Measurements from ENCODE around the gene ONECUT3.
A peak's percentile ranks its signal among the peaks of the same experiment; 100 is the strongest.

ONECUT3 gene

DNA sequence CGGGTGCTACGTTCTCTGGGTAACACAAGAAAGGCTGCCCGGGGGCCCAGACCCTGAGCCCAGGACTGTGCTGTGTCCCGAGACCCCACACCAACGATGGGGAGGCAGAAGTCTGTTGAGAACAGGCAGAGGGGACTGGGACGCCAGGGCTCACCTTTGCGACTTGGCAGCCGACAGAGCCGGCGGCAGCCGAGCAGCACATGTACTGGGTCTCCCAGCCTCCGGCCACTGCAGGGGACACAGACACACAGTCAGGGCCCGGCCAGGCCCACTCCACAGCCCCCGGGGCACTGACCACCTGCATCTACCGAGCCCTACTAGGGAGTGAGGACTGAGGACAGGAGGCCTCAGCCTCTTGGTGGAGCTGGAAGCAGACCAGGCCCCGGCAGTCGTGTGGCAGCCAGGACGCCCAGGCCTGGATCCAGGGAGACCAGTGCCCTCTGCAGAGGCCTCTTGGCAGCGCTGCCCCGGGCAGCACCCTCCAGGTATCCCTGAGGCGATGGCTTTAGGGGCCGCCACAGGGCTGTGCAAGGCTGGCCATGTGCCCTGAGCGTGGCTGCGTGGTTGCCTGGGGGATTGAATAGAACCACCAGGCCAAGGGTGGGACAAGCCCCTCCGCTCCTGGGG, 64.4 kb downstream of the ONECUT3 start:
- no peak for DNase-seq

DNA sequence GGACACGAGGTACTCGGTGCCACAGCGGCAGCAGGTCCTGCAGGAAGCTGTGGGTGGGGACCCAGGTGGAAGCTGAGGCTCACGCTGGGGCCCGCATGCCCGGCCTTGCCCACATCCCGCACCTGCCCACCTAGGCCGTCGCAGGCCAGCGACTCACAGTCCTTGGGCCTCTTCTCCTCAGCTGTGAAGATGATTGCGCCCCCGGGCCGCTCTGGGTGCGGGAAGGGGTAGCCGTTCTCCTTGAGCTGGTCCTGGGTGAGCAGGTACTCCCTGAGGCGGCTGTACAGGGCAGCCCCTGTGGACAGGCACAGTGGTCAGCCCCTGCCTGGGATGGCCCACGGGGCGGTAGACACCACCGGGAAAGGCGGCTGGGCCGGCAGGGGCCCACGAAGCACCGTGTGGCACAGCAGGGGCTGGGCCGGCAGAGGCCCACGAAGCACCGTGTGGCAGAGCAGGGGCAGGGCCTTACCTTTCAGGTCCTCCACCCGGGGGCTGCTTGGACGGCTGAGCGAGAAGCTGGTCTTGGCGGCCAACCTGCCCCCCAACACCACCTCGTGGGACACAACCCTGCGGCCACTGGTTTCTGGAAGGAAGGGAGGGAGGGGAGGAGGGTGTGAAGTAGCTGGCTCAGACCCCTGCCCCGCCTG, 65.4 kb downstream of the ONECUT3 start:
- no peak for DNase-seq

DNA sequence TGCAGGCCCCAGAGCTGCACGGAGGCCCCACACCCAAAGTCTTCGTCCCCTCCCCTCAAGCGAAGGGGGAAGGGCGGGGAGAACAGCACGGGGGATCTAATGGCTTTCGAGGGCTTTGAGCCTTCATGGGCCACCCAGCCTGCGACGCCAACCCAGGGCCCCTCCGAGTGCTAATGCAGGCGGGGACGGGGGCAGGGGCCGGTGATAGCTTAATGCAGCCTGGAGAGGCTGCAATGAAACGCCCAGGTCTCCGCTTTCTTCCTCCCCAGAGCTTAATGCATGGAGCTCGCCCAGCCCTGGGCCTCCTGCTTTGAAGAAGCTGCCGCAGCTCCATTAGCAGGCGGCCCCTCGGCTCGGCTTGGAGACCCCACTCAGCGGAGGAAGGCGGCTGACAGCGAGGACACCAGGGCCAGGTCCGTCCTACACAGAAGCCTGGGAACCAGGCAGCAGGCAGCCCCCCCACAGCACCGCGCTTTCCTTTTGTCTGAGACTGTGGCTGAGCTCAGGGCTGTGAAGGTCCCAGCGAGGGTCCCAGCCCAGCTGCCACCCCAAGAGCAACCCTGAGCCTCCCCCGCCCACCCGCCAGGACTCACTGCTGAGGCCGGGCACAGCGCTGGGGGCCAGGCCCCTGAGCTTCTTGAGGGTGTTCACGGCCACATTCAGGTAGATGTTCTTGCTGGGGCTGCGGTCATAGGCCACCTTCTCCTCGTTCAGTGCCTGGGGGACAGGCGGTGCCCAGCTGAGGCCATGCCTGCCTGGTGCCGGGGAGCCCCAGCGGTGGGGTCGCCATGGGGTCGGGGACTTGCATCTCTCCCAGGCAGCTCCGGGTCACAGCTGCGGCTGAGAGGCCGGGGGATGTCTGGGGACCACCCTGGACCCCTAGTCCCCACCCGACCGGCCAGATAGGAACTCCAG, 66.3 kb downstream of the ONECUT3 start:
- DNase-seq: no peak

DNA sequence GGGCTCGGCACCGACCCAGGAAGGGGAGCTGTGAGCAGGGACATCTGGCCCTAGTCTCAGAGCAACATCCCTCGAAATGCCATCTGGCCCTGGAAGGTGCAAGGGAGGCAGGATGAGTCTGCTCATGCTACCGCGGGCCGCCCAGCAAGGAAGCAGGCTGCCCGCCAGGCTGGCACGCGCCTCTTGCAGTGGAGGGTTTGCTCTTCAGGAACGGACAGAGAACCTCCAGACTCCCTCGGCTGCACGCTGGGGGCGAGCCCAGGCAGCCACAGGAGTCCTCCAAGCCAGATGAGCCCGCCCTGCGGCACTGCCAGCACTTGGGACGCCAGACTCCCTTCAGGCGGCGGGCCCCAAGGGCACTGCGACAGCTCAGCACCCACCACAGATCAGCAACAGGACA, 68.9 kb downstream of the ONECUT3 start:
- no peak for DNase-seq

DNA sequence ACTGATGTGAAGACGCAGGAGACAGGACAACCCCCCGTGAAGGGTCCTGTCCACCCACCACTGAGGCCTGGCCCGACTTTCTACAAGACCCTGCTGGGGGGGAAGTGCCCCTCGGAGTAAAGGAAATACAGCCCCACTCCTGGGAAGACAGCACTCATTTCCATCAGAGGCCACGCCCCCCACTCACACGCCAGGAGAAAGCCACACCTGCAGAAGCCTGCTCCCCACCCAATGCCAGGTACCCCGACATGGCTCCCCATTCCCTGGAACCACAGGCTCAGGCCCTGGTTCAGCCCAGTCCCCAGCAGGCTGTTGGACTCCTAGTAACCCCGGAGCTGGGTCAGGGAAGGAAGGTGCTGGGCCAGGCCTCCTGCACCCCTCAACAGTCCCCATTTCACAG, 69.7 kb downstream of the ONECUT3 start:
- no peak for DNase-seq

DNA sequence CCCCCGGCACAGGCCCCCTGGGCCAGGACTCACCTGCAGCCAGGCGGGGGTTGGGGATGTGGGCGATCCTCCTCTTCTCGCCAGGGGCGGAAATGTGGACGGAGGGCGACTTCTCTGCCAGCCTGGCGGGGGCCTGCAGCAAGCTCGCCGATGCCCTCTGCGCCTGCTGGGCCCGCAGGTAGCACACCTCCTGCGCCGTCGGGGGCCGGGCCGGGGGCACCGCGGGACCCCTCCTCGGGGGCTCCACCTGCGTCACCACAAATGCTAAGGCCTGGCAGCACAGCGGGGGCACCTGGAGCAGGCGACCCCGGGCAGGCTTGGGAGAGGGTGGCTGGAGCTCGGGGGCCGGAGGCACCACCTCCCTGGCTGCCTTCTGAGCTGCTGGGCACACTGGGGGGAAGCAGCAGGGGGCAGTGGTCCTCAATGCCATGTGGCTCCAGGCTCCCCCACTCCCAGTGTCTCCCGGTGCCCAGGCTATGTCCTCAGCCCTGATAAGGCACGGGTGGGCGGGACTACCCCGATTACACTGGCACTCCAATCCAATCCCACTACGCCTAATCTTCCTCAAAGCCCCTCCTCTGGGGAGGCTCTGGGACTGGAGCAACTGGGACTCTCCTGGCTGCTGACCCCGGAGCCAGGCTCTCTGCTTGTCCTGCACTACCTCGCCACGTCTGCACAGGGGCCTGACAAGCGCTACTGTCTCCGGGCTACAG, 70.4 kb downstream of the ONECUT3 start:
- DNase-seq: no peak

DNA sequence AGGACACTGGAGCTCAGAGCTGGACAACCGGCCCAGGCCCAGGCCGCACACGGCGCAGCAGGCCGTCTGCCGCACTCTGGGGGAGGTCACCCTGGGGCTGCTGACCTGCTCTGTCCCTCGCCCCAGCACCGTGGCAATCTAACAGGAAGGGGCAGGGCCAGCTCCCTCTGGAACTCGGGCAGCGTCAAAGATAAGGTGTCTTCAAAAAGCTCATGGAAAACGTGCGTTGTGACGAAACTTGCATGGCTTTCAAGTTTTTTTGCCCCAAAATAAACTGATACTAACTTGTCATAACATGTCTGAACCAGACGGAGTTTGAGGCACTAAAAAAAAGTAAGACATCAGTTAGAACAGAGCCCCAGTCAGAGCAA, 70.9 kb downstream of the ONECUT3 start:
- no peak for DNase-seq

DNA sequence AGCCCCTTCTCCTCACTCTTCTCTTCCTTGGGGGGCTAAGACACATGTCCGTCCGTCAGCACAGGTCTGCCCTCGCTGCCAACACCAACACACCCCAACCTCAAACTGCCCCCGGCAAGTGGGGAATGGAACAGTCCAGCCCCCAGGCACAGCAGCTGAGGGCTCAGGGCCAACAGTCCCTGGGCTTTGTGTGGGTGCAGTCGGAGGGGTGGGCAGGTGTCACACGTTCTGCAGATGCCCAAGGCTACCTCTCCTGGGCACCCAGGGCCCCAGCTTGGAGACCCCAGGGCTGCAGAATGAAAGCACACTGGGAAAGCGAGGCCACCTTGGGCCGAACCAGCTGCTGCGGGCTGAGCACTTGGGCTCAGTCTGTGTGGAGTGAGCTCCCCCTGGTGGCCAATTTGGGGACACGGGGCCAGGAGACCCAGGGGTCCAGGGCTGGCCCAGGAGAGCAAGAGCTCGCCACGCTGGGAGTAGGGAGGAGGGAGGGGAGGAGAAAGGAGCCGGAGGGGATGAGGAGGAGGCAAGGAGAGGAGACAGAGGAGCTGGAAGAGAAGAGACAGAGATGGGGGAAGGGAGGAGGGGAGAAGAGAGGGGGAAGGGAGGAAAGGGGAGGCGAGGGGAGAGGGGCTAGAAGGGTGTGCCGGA, 72.7 kb downstream of the ONECUT3 start:
- peak; percentile 70 for DNase-seq

DNA sequence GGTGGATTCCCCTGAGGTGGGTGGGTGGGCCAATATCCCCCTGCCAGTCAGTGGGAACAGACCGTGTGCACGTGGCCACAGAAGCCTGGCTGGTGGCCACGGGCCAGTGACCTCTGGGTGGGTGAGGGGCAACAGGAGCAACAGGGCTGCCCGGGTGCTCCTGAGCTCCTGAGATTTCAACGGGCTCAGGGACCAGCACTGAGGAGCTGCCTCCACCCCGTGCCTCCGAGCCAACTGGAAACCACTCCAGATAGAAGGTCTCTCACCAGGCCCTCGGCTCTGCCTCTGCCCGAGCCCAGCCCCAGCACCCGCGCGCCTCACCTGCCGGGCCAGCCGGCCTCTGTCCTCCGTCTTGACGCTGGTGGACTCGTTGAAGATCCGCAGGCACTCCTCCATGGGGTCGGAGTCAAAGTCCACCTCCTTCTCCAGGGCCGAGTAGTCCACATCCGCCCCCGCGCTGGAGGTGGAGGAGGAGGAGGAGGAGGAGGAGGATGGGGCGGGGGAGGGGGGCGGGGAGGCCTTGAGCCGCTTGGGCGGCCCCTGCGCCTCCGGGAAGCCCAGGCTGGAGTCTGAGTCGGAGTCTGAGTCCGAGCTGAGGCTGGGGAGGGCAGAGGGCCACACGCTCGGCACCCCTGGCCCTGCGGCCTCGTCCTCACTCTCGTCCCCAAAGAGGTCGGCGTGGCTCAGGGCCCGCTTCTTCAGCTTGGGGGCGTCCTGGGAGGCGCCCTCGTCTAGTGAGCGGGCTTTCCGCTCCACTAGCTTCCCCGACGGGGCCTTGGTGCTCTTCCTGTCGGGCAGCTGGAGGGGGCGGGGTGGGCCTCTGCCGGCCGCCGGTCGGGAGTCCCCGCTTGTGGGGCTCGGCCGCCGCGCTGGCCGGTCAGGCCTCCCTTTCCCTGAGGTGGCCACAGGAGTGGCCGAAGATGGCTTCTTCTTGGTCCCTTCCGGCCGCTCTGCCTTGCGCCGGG, 73.5 kb downstream of the ONECUT3 start:
- DNase-seq: no peak

DNA sequence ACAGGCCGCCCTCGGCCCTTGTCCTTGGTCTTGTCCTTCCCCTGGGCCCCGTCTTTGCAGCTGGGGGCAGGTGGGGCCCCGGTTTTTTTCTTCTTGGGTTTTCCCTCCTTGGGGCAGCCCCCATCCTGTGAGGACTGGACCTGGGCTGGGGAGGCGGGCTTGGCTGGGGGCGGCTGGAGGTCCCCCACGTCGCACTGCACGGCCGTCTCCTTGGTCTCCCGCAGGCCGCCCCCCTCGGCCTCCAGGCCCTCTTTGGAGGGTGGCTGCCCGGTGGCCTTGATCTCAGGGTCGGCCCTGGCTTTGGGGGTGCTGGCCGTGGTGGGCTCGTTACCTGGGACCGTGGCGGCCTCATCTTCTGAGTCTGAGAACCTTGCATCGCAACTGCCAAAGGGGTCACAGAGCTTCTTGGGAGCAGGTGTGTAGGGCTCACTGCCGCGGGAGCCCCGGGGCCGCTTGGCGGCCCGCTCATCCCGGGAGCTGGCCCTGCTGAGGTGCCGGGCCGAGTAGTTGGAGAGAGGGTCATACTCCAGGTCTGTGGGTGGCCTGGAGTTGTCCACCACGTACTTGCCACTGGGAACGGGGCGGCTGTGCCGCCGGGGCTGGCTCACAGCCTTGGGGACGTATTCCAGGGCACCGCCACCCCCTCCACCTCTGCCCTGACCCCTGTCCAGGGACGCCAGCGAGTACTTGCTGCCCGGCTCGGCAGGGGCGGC, 74.4 kb downstream of the ONECUT3 start:
- DNase-seq: no peak

DNA sequence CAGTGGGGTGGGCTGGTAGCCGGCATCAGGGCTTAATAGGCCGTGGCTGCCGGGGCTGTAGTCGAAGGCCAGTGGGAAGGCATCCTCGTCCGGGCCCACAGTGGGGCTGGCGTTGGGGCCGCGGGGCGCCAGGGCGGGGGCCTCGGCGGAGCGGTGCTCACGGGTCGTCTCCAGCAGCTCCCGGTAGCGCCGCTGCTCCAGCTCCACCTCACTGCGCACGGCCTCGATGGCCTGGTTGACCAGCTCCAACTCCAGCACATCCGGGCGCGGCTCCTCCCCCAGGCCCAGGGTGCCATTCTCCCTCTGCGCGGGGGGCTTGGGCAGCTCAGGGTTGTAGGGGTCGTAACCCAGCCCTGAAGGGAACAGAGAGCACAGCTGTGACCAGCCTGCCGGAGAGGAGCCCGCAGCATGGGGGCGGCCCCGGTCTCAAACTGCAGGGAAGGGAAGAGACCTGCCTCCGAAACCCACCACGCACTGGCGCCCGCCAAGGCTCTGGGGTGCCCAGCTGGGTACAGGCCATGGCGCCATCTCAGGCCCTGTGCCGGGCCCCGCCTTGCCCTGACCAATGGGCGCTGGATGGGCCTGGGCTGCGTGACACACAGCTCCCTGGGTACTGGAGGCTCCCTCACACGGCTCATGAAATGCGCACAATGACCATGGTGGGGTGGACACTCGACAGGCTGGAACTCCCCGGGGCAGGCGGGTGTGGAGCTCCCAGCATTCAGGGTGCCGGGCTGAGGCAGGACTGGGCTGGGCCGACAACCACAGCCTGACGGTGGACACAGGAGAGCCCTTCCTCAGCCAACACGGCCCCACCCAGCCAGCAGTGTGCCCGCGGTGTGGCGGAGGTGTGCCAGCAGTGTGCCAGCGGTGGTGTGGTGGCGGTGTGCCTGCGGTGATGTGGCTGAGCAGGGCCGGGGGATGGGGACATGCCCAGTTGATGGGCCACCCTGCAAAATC, 75.3 kb downstream of the ONECUT3 start:
- DNase-seq: no peak

DNA sequence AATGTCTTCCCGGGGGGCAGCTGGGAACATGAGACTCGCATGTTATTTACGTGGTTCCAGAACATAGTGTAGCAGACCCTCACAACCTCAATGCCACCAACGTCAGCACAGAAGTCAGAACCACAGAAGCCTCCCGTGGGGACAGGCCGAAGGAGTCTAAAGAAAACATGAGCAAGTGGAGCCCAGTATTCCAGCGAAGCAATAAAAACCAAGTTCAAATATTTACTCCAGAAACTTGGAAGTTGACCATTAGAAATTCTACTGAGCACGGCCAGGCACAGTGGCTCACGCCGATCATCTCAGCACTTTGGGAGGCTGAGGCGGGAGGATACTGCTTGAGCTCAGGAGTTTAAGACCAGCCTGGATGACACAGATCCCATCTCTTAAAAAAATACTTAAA, 76.7 kb downstream of the ONECUT3 start:
- DNase-seq: no peak

DNA sequence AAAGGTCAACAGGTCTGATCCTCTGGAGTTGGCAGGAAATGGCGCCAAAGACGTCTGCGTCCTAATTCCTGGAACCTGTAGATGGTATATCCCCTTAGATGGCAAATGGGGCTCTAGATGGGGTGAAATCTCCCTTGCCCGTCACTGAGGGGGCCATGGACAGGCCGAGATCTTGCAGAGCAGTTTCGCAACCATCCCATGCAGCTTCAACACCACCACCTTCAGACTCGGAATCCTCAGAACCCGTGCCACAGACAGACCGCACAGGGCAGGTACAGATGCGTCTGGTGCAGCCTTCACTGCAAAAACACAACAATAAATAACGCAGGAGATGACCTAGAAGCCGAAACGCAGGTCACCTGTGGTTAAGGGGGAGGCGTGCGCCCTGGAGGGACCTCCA, 77.3 kb downstream of the ONECUT3 start:
- DNase-seq: no peak
